GM21723 (cell line): ENCODE data around the gene ZC3H6.
"Not testable (repeated sequence)": the region's sequence is repeated elsewhere in the genome, so short reads cannot be mapped to it uniquely, and the experiment has no call there.

ENCODE experiments used
- ATAC-seq: cut with Tn5 transposase; IDR thresholded peaks from one replicate; pipeline ENCODE4 v1.9.1; 2021; ENCODE audit warnings: mild to moderate bottlenecking, moderate library complexity; ENCODE audit not compliant: unreplicated experiment

Gene ZC3H6

DNA sequence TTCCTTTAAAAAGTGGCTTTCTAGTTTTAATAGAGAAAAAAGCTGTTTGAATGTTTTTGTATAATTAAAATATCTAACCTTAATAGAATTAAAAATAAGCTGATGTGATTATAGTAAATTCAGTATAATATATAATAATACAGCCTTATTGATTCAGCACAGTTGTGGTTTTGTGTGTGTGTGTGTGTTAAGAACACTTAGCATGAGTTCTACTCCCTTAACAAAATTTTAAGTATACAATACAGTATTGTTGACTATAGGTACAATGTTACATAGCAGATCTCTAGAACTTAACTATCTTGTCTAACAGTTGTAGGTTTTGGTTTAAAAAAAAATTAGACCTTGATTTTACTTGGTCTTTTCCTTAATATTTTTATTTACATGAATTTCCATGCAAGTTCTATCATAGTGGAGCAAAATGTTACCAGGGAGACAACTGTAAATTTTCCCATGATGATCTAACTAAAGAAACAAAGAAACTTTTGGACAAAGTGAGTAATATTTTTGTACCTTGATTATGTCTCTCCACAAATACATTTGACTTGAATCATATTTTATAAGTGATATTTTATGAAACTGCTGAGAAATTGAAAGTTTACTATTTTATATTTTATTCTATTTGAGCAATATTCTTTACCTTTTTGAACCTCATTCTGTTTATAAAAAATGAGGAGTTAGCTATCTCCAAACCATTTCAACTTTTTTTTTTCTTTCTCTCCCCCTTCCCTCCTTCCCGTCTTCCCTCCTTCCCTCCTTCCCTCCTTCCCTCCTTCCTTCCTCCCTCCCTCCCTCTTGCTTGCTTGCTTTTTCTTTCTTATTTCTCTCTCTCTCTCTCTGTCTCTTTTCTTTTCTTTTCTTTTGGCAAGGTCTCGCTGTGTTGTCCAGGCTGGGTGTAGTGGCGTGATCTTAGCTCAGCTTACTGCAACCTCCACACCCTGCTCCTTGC lies 46.3 kb downstream of the ZC3H6 start:
- no peak for ATAC-seq

DNA sequence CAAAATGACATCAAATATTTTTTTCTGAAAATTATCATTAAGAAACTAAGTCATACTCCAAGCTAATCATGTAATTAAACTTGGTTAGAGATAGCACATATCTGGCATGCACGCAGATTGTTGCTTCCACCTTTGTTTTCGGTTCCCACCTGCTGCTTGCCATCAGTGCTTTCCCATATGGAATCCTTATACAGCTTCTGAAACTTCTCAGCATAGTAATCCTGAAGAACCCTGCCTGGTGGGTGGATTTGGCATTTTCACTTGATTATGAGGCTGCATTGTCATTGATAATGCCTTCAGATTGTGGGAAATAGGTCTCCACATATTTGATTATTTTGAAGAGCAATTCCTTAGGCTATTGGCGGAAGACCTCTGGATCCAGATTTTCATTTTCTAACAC lies 47.5 kb downstream of the ZC3H6 start:
- ATAC-seq, result no peak

DNA sequence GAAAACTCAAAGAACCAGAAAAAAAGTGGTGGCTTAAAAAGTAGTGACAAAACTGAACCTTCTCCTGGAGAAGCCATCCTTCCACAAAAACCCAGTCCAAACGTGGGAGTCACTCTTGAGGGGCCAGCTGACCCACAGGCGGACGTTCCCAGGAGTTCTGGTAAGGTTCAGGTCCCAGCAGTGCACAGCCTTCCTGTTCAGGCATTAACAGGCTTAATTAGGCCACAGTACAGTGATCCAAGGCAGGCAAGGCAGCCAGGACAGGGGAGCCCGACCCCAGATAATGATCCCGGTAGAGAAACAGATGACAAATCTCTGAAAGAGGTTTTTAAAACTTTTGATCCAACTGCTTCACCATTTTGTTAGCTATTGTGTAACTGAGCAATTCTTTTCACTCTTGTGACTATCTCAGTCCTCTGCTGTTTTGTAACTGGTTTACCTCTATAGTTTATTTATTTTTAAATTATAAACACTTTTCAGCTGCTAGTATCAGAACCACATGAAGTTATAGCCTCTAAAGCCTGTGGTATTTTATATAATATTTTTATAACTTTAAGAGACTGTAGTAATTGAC lies 56.8 kb downstream of the ZC3H6 start:
- no peak for ATAC-seq

DNA sequence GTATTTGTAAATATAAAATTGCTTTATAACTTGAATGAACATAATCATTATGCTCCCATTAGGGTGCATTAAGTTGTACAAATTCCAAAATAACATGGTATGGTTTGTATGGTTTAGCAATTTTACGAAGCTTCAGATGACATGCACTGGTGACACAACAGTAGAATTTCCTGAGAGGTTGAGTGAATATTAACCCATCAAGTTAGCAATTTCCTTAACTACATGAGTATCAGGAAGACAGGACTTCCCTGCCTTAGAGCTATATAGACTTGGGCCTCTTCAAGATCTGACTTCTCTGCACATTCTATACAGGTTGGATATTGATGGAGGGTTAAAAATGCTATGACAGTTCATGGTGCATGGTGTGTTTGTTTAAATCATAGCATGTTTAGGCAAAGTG lies 60.2 kb downstream of the ZC3H6 start:
- no peak for ATAC-seq

DNA sequence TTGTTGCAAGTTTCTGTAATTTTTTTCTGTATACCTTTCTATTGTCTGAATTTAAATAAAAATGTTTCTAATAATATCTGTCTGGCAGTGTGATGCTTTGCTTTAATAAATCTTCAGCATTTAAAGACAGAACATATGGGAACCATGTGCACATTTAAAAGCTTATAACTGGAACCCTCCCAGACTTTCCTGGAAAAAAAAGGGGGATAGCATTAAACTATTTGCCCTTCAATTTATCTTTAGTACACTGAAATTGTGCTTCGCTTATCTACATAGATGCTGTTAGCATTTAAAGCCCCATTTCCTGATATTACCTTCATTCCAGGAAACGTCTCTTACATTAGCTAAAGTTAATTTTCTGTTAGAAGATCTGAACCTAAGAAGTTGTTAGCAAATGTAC lies 64.6 kb downstream of the ZC3H6 start:
- no peak for ATAC-seq

DNA sequence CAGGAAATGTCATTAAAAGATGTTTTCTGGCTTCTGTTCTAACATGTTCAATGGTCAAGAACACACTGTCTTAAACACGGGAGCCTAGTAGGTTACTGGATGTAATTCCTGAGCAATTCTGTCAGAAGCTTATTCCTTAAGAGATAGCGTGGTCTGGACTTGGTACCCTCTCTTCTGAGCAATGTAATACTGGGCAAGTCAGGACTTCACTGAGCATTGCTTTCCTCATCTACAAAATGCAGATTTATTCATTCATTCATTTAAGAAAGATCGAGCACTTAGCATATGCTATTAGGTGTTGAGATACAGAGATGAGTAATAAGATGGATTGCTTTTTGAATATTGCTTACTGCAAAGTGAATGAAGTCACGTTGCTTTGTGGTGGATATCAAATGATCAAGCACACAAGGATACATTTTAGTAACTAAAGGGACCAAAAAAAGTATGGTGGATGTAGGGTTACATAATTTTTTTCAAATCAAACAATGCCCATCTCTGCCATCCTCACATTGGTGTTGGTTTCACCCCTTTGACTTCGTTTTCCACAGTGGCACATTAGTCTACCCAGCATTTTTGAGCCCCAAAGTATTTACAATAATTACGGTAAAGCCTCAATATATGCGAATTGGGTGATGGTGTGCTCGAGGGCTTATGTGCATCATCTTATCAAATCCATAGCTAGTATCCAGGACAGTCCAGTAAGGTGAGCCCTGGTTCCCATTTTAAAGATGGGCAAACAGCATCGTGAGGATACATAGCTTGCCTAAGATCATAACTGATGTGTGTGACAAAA lies 65.3 kb downstream of the ZC3H6 start:
- ATAC-seq, result no peak

DNA sequence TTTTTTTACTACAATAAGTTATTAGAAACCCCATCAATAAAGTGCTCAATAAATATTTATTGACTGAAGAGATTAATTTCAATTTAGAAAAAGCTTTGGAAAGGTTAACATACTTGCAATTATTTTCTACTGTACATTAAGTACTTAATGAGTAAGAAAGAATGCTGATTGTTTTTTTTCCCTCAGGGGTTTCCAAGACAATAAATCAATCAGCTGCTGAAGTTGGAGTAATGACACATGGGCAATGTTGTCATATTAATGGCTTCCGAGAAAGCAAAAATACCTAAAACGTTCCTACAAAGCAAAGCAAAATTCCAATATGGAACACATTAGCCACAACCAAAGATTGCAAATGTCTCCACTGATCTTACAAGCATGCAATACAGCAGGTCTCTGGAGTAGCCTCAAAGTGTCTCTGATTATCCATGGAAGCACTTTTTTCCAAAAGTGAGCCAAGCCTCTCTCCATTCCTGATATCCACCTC lies 66.7 kb downstream of the ZC3H6 start:
- ATAC-seq, result no peak

DNA sequence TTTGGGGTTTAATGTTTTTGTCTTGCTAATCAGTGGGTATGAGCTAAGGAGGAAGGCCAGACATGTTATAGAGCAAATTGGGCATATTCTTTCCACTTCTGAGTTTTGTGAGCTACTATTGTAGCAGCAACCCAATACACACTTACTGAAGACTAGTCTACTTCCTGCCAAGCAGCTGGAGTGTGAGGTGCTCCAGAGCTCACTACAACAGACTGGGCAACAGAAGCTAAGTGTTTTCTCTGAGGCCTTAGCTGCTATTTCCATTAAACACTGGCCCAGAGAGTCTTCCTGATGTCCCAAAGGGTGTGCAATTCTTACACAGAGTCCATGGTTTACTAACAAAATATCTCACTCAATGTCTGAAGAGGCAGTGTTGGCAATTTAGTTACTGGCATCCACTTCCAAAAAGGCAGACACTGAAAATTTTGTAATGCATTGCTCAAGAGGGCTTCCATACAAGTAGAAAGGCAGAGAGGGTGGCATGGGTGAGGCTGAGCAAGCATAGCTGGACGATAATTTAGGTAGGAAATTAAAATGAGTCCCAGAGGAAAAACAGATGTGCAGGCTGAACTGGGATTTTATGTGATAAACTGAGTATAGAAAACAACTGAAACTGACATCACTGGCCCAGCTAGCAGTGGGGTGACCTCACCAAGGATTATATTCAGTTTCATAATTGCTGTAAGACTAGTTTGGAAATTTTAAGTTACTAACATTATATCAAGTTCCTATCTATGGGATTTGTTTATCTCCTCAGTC lies 68.6 kb downstream of the ZC3H6 start:
- no peak for ATAC-seq

DNA sequence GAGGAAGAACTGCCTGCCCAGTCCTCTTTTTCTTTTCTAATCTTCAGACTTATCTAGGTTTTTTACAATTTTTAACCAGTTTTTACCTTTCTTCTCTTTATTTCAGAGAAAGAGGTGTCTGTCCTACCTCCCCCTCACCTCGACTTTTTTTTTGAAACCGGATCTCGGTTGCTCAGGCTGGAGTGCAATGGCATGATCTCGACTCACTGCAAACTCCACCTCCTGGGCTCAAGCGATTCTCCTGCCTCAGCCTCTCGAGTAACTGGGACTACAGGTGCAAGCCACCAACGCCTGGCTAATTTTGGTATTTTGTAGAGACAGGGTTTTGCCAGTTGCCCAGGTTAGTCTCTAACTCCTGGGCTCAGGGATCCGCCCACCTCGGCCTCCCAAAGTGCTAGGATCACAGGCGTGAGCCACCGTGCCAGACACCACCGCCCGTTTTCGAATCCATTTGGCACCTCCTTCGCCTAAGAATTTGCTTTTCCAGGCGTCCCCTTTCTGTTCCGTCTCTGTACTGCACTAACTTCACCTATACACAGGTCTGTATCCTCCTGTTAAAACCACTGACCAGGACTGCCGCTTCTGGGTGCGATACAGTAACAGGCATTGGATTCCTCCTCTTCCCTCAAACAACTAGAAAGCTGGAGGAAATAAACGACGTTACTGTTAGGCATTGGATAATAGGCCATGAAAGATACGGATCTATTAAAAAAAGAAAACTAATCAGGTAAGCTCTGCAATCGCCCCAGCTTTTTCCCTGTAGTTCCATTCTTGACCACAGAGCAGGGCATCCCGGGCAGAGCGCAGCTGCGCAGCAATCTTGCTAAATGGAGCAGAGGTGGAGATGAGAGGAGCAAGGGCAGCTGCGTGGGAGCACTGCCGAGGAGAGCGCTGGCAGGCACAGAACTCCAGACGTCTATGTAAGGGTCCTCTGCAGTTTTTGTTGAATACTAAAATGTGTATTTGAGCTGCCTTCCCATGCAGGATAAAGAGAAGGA lies 69.9 kb downstream of the ZC3H6 start:
- ATAC-seq, result no peak

DNA sequence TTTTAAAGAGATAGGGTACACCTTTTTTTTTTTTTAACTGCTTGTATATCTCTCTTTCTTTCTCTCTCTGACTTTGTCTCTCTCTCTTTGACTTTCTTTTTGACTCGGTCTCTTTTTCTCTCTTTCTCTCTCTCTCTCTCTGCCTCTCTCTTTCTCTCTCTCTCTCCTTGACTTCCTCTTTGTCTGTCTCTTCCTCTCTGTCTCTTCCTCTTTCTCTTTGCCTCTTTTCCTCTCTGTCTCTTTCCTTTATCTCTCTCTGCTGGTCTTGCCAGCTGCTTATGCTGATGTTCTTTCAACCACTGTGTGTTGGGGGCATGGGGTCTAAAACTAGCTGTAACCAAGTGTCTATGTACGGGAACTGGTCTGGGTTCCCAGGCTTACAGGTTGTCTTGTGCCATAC lies 76.9 kb downstream of the ZC3H6 start:
- ATAC-seq, result not testable (repeated sequence)

DNA sequence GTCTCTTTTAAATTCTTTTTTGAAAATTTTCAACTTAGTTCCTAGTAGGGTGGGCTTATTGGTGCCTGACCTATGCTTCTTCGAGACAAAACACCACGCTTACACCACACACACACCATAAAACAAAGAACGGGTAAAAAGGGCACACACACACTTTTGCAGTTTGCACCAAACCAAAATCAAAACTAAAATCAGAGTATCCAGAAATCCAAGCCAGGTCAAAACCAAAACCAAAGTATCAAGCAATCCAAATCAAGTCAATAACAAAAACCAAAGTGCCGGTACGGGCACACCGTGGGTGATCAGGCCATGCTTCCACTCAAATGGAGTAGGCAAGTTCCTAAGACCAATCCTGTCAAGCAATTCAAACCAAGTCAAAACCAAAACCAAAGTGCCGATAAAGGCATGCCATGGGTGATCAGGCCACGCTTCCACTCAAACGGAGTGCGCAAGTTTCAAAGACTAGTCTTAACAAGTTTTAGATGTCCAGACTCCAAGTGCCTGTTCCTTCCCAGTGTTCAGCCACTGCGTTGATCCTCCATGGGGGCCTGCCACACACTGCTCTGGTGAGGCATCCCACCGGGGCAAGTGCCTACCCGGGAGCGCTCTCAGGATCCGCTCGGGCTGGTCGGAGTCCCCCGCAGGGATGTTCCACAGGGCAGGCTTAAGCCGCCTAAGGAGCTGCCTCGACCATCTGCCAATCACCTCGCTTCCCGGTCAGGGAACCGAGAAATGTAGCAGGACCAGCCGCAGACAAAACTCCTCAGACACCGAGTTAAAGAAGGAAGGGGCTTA lies 77.6 kb downstream of the ZC3H6 start:
- ATAC-seq, result not testable (repeated sequence)

DNA sequence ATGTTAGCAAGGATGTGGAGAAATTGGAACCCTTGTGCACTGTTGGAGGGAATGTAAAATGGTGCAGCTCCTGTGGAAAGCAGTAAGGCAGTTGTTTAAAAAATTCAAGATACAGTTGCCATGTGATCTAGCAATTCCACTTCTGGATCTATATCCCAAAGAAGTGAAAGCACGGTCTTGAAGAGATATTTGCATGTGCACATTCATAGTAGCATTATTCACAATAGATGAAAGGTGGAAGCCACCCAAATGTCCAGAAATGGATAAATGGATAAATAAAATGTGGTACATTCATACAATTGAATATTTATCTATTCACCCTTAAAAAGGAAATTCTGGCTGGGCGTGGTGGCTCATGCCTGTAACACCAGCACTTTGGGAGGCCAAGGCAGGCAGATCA lies 78.9 kb downstream of the ZC3H6 start:
- not testable (repeated sequence) for ATAC-seq

DNA sequence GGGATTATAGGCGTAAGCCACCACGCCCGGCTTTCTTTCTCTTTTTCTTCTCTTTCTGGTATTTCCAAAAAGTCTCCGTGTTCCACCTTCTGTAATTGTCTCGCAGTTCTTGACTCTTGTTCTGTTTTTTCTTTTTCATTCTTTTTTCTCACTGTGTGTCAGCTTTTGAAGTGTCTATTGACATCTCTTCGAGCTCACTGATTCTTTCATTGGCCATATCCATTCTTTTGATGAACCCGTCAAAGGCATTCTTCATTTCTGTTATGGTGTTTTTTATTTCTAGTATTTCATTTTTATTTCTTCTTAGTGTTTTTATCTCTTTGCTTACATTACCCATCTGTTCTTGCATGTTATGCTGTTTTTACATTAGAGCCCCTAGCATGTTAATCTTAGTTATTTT lies 84.7 kb downstream of the ZC3H6 start:
- not testable (repeated sequence) for ATAC-seq
